Progenitor cell of endocrine pancreas (in vitro differentiated cells): Measurements from ENCODE around the gene CCBE1. TPM values are rescaled to one million over a fixed set of nuclear protein-coding genes. Genes with fewer than 3 reads are reported as not detected.

ENCODE experiments used
- DNase-seq: peaks from one replicate; pipeline ENCODE4 v3.0.0; 2021; ENCODE audit warnings: low spot score; ENCODE audit not compliant: unreplicated experiment
- H3K27ac Mint-ChIP-seq: 2 replicates; pipeline ENCODE4 v1.8.0; 2021; ENCODE audit warnings: mild to moderate bottlenecking, moderate library complexity, mixed read lengths
- H3K27me3 Mint-ChIP-seq: 2 replicates; pipeline ENCODE4 v1.8.0; 2021; ENCODE audit warnings: mixed read lengths
- H3K36me3 Mint-ChIP-seq: 2 replicates; pipeline ENCODE4 v1.8.0; 2022; ENCODE audit warnings: mixed read lengths; ENCODE audit not compliant: insufficient read depth
- H3K4me1 Mint-ChIP-seq: 2 replicates; pipeline ENCODE4 v1.8.0; 2021; ENCODE audit warnings: low read depth, mixed read lengths
- H3K4me3 Mint-ChIP-seq: 2 replicates; pipeline ENCODE4 v1.8.0; 2021; ENCODE audit warnings: low read depth, mild to moderate bottlenecking, moderate library complexity, mixed read lengths
- H3K9me3 Mint-ChIP-seq: 2 replicates; pipeline ENCODE4 v1.8.0; 2021; ENCODE audit warnings: low read depth, mixed read lengths
- total RNA-seq: library from RNA; stranded (reverse); gene quantifications from 2 replicates; pipeline ENCODE4 v1.2.1, GENCODE V29; 2021
- TF ChIP-seq, protein P1 (sequence below): fragments of 200-600 bp; sonication (generic); IDR thresholded peaks from one replicate; pipeline ENCODE4 v1.5.0; 2021; ENCODE audit warnings: antibody characterized with exemption, mild to moderate bottlenecking; ENCODE audit not compliant: unreplicated experiment

CCBE1 gene
- total RNA-seq, 1 donor from 2014 or later = 1.2 TPM

DNA sequence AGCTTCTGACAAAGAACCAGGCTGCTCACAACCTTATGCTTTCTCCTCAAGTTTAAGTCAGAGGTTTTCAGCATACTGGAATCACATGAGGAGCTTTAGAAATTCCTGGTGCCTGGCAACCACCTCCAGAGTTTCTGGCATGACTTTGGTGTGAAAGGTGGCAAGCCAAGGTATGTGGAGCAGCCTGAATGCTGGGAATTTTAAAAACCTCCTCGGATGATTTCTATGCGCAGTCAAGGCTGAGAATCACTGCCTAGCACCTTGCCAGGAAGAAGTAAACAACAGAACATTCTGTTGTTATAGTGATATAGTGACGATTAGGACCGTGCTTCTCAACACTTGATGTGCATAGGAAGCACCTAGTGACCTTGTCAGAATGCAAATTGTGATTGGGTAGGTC is 11.7 kb downstream of the CCBE1 start:
- no peak for DNase-seq
- H3K36me3 Mint-ChIP-seq = no peaks in the 10 kb centered on the region
- TF ChIP-seq, protein P1, sequence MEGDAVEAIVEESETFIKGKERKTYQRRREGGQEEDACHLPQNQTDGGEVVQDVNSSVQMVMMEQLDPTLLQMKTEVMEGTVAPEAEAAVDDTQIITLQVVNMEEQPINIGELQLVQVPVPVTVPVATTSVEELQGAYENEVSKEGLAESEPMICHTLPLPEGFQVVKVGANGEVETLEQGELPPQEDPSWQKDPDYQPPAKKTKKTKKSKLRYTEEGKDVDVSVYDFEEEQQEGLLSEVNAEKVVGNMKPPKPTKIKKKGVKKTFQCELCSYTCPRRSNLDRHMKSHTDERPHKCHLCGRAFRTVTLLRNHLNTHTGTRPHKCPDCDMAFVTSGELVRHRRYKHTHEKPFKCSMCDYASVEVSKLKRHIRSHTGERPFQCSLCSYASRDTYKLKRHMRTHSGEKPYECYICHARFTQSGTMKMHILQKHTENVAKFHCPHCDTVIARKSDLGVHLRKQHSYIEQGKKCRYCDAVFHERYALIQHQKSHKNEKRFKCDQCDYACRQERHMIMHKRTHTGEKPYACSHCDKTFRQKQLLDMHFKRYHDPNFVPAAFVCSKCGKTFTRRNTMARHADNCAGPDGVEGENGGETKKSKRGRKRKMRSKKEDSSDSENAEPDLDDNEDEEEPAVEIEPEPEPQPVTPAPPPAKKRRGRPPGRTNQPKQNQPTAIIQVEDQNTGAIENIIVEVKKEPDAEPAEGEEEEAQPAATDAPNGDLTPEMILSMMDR = no peak
- H3K4me1 Mint-ChIP-seq = peaks cover 12% of the 10 kb centered on the region
- peaks cover 81% of the 10 kb centered on the region for H3K27me3 Mint-ChIP-seq
- H3K9me3 Mint-ChIP-seq = no peaks in the 10 kb centered on the region
- H3K27ac Mint-ChIP-seq = no peak overlapping the region
- H3K4me3 Mint-ChIP-seq = no peak overlapping the region

GRCh38 chr18:59684777-59685176 is 12.4 kb downstream of the CCBE1 start:
- peaks cover 7% of the 10 kb centered on the region for H3K4me1 Mint-ChIP-seq
- no peaks in the 10 kb centered on the region for H3K36me3 Mint-ChIP-seq
- H3K27ac Mint-ChIP-seq = no peak overlapping the region
- H3K4me3 Mint-ChIP-seq = no peak overlapping the region
- DNase-seq = no peak
- H3K9me3 Mint-ChIP-seq = no peaks in the 10 kb centered on the region
- H3K27me3 Mint-ChIP-seq = peaks cover 74% of the 10 kb centered on the region
- TF ChIP-seq, protein P1 = no peak

- Mint-ChIP-seq H3K9me3 (no peaks in the 10 kb centered on the region), H3K27me3 (peaks cover 56% of the 10 kb centered on the region), H3K4me3 (no peak overlapping the region), H3K4me1 (peaks cover 7% of the 10 kb centered on the region), H3K36me3 (no peaks in the 10 kb centered on the region), H3K27ac (no peak overlapping the region)
- TF ChIP-seq, protein P1 = no peak
- no peak for DNase-seq
These were observed 15.7 kb downstream of the CCBE1 start for GRCh38 chr18:59681521-59682004.

DNA sequence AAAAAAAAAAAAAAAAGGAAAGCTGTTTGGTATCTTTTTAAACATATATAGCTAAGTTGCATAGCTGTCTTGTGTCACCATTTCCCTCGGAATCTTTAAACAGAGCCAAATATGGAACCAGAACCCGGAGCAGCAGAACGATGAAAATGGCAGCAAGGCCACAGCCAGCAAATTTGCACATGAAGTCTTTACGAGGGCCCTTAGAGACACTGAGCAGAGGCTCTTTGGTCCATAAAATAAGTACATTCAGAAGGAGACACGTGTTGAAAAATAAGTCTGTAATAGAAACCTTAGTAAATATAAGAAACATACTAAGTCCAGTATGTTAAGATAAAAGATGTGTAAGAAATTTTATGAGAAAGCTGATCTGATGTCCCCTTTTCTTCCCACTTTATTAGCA is 16.2 kb downstream of the CCBE1 start:
- Mint-ChIP-seq H3K4me1 (peaks cover 7% of the 10 kb centered on the region), H3K27ac (no peak overlapping the region), H3K27me3 (peaks cover 53% of the 10 kb centered on the region), H3K9me3 (no peaks in the 10 kb centered on the region), H3K4me3 (no peak overlapping the region), H3K36me3 (no peaks in the 10 kb centered on the region)
- no peak for DNase-seq
- TF ChIP-seq, protein P1 = no peak

DNA sequence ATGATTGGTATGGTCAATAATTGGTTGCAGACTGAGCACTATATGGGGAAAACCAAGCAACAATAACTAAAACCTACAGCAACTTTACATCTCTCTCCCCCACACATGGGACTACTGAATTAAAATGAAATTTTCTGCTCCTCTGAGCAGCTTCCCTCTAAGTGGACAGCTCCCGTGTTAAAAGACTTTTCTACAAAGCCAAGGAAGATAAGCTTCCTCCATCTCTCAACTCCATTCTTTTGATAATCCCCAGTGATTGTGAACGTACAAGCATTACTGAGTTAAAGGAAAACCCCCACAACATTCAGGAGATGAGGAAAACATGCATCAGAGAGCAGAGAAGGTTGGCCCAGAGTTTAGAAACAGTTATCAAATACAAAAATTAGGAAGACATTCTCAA is 21.9 kb downstream of the CCBE1 start:
- H3K27ac Mint-ChIP-seq = no peak overlapping the region
- peaks cover 8% of the 10 kb centered on the region for H3K27me3 Mint-ChIP-seq
- no peaks in the 10 kb centered on the region for H3K9me3 Mint-ChIP-seq
- no peaks in the 10 kb centered on the region for H3K36me3 Mint-ChIP-seq
- no peak for DNase-seq
- TF ChIP-seq, protein P1 = no peak
- peaks cover 9% of the 10 kb centered on the region for H3K4me1 Mint-ChIP-seq
- H3K4me3 Mint-ChIP-seq = no peak overlapping the region
